NCI-H128 (cell line): ENCODE data around the gene OR1N2.
"Not testable (repeated sequence)": the region's sequence is repeated elsewhere in the genome, so short reads cannot be mapped to it uniquely, and the experiment has no call there.

Experiments
- DNase-seq: peaks from one replicate; lab custom pipeline; 2025; ENCODE audit not compliant: unreplicated experiment; lab: John Stamatoyannopoulos, UW

The OR1N2 gene, protein sequence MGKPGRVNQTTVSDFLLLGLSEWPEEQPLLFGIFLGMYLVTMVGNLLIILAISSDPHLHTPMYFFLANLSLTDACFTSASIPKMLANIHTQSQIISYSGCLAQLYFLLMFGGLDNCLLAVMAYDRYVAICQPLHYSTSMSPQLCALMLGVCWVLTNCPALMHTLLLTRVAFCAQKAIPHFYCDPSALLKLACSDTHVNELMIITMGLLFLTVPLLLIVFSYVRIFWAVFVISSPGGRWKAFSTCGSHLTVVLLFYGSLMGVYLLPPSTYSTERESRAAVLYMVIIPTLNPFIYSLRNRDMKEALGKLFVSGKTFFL

DNA sequence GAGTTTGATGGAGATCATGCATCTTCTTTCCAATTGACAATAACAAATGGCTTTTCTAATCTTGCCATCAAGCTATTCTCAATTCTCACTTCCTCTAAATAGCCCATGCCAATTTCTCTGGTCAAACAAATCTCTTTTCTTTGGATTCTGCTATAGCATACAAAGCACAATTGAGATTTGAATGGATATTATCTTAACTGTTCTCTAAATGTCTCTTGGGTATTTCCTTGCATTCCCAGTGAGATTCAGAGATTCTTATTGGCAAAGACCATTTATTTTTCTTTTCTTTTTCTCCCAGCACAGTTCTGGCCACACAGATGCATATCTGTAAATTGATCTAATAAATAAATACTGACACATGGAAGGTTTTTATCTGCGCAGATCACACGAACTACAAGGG, at the start of gene OR1N2:
Gene OR1N2, plus strand, starts transcription at position 301 of the 400 bp plus-strand sequence. CDS start 100 bp downstream, outside the sequence.
- no peak for DNase-seq

GRCh38 chr9:122506964-122507363, 45.9 kb upstream of the OR1N2 start:
- no peak for DNase-seq

GRCh38 chr9:122510502-122510901, 42.4 kb upstream of the OR1N2 start, which contains the start of gene OR1J2:
Gene OR1J2, plus strand, starts transcription at chr9:122510802. Its CDS starts 0 bp downstream, at chr9:122510802.
- no peak for DNase-seq

GRCh38 chr9:122518226-122518625, 34.7 kb upstream of the OR1N2 start:
- DNase-seq = no peak

- DNase-seq = no peak
Observed at GRCh38 chr9:122518841-122519240, 34.1 kb upstream of the OR1N2 start, which contains the start of gene OR1J4. Gene OR1J4, plus strand, starts transcription at chr9:122519141. Its CDS starts 0 bp downstream, at chr9:122519141.

GRCh38 chr9:122519376-122519775, 33.5 kb upstream of the OR1N2 start:
- no peak for DNase-seq

- no peak for DNase-seq
Observed at GRCh38 chr9:122526602-122527001, 26.3 kb upstream of the OR1N2 start.

GRCh38 chr9:122527193-122527592, 25.7 kb upstream of the OR1N2 start, which contains the start of gene OR1N1:
Gene OR1N1, minus strand, starts transcription at chr9:122527293. Its CDS starts 0 bp downstream, at chr9:122527293.
- no peak for DNase-seq

DNA sequence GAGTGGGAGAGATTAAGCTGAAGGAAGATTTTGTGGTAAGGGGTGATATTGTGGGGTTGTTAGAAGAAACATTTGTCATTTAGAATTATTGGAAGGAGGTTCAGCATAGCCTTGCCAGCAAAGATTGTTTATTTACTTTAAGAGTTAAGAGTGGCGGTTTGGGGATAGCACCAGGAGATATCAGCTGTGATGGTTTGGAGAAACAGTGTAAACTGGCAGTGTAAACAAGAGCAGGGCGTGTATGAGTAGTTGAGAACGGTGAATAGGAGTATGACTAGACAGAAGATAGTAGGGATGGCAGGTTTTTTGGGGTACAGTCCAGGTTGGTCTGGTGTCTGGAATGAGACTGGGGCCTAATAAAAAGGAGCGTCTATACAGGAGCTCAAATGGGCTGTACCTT, 21.8 kb upstream of the OR1N2 start:
- not testable (repeated sequence) for DNase-seq

DNA sequence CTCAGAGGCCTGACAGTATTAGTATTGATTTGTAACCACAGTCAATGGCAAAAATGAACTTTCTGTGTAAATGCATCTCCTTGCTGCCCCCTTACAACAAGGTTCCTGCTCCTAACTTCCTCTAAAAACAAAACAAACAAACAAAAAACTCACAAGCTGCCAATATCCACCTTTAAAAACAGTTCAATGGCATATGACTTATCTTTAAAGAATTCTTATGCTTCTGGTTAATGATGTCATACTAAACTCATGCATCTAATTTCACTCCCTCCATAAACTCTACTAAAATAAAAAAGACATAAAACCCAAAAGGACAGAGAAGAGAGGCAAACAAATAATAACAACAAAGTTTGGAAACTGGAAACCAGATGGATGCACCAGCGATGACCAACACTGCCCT, 16.8 kb upstream of the OR1N2 start:
- DNase-seq = no peak

DNA sequence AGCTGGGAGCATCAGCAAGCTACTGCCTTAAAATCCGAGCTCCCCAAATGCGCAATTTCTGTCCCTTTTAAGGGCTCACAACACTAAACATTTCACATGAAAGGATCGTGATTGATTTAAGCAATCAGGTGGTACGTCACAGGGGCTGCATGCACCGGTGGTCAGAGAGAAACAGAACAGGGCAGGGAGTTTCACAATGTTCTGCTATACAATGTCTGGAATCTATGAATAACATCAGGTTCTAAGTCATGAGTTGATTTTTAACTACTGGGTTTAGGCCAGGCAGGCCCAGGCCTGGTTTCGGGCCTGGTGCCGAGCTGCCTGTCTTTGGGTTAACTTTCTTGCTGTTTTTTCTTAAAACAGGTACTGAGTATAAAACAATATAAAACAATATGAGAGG, 15.8 kb upstream of the OR1N2 start:
- not testable (repeated sequence) for DNase-seq

GRCh38 chr9:122538757-122539156, 14.2 kb upstream of the OR1N2 start:
- DNase-seq = no peak

DNA sequence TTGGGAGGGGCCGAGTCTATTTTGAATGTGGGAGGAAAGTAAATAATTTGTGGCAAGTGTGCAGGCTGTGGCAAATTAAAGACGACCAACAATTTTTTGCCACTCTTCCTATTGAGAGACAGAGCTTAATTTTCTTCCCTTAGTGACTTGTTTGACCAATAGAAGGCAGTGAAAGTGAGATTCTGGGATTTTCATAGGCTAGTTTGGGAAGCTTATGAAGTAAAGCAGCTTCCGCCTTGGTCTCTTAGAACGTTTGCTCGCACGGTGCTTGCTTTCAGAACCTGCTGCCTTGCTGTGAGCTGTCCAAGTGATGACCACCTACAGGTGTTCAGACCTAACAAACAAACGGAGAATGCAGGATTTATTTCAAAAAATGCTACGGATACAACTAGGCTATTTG, 6.7 kb upstream of the OR1N2 start:
- no peak for DNase-seq

- DNase-seq = no peak
Observed at GRCh38 chr9:122551371-122551770, 1.5 kb upstream of the OR1N2 start.

DNA sequence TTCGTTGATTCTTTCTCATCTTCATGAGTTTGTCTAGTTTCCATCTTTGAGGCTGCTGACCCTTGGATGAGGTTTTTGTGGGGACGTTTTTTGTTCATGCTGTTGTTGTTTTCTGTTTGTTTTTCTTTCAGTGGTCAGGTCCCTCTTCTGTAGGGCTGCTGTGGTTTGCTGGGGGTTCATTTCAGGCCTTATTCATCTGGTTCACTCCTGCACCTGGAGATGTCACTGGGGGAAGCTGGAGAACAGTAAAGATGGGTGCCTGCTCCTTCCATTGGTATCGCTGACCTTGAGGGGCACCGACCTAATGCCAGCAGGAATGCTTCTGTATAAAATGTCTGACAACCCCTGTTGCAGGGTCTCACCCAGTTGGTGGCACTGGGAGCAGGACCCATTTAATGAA, 8.5 kb downstream of the OR1N2 start:
- DNase-seq = no peak

GRCh38 chr9:122562134-122562760, 9.3 kb downstream of the OR1N2 start:
- no peak for DNase-seq

DNA sequence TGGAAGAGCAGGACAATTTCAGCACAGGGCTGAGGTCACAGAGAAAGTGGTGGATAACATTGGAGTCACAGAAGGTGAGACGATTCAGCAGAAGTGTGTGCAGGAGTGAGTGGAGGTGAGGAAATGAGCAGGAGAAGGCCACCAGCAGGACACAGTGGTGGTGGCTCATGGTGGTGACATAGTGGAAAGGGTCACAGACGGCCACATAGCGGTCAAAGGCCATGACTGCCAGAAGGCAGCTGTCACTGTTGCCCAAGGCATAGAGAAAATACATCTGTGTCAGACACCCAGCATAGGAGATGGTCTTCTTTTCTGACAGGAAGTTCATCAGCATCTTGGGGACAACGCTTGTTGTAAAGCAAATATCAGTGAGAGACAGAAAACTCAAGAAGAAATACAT, 15.0 kb downstream of the OR1N2 start:
- DNase-seq = no peak

GRCh38 chr9:122572456-122572855, 19.5 kb downstream of the OR1N2 start:
- no peak for DNase-seq

DNA sequence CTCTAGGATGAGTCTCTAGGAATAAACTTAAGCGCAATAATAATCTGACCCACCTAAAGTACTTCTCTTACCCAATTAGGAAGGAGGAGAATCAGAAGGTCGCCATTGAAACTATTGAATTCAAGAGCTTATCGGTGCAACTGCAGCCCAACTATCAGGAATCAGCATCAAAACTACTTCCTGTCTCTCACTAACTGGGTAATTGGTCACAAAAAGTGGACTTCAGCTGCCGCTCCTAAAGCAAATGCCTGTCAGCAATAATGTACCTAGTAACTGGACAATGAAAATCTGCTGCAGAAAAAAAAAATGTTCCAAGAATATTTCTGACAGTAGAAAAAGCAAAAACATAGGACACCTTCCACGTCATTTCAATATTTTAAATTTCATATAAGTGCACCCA, 27.0 kb downstream of the OR1N2 start:
- DNase-seq = no peak

GRCh38 chr9:122580360-122580759, 27.4 kb downstream of the OR1N2 start:
- DNase-seq = no peak

GRCh38 chr9:122583284-122583683, 30.4 kb downstream of the OR1N2 start, which contains the start of gene OR1L8:
Gene OR1L8, minus strand, starts transcription at chr9:122583384. Its CDS starts 14,907 bp downstream, at chr9:122568477.
- DNase-seq = not testable (repeated sequence)
